Esophagus muscularis mucosa (tissue), 3 donors: ENCODE data around the gene TAF11.

Experiments used
- POLR2A ChIP-seq: fragments of 450-650 bp; IDR thresholded peaks from one replicate; pipeline ENCODE4 v1.6.1; 2017; ENCODE audit warnings: antibody characterized with exemption, moderate library complexity, mild to moderate bottlenecking, low read depth
- POLR2AphosphoS5 ChIP-seq, 2 donors: sonication (generic); formaldehyde crosslinking; IDR thresholded peaks; one replicate each; pipeline ENCODE4 v1.6.1; 2017; ENCODE audit warnings: antibody characterized with exemption in 2 of 2
- TF ChIP-seq, protein P1 (sequence below), 3 experiments: fragments of 200-600 bp in 2 of 3; fragments of 450-650 bp in 1 of 3; sonication (generic) in 2 of 3; IDR thresholded peaks; one replicate each; pipeline ENCODE4 v1.5.1; 2017 to 2019; ENCODE audit warnings: antibody characterized with exemption in 3 of 3, mild to moderate bottlenecking in 2 of 3, moderate library complexity in 1 of 3

DNA sequence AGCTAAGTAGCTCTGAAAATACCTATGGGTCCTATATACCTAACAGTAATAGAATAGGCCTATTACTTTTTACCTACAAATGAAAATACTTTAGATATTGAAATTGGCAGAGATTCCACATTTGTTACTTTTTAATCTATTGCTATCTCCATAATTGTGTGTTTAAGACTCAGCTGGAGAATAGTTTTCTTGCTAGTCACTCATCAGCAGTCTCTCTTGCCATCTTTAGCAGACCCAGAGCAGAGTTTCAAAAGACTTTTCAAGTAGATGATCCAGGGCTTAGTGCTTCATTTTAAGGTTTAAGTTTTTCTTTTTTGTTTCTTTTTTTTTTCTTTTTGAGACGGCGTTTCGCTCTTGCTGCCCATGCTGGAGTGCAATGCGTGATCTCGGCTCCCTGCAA lies 14.1 kb upstream of the TAF11 start:
- TF ChIP-seq, protein P1, sequence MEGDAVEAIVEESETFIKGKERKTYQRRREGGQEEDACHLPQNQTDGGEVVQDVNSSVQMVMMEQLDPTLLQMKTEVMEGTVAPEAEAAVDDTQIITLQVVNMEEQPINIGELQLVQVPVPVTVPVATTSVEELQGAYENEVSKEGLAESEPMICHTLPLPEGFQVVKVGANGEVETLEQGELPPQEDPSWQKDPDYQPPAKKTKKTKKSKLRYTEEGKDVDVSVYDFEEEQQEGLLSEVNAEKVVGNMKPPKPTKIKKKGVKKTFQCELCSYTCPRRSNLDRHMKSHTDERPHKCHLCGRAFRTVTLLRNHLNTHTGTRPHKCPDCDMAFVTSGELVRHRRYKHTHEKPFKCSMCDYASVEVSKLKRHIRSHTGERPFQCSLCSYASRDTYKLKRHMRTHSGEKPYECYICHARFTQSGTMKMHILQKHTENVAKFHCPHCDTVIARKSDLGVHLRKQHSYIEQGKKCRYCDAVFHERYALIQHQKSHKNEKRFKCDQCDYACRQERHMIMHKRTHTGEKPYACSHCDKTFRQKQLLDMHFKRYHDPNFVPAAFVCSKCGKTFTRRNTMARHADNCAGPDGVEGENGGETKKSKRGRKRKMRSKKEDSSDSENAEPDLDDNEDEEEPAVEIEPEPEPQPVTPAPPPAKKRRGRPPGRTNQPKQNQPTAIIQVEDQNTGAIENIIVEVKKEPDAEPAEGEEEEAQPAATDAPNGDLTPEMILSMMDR (IDR thresholded peaks at IDR 0.05), result no peak
- no peak for TF ChIP-seq POLR2A
- no peak for TF ChIP-seq POLR2AphosphoS5 (IDR thresholded peaks at IDR 0.05)
